HG02981 (cell line): ENCODE measurements around the gene EXOC4.

Experiments used
- ATAC-seq: cut with Tn5 transposase; IDR thresholded peaks from one replicate; pipeline ENCODE4 v1.9.1; 2021; ENCODE audit warnings: mild to moderate bottlenecking, moderate library complexity; ENCODE audit not compliant: unreplicated experiment

EXOC4 gene

DNA sequence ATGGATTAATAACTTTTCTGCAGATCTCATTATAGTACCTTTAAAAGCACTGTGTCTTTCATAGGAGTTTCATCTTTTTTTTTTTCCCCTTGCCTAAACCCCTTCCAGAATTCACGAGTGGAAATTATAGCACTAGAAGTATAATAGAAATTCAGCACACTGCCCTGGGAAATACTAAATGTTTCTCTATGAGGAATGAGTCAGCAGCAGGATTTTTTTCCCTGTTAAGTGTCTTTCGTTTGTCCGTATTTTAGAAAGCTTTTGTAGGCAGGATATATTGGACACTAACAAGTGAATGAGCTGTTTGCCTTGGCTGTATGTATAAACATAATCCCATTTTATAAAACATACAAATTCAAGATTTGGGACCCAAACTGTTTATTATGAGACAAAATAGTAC, 105.8 kb downstream of the EXOC4 start:
- ATAC-seq: no peak

DNA sequence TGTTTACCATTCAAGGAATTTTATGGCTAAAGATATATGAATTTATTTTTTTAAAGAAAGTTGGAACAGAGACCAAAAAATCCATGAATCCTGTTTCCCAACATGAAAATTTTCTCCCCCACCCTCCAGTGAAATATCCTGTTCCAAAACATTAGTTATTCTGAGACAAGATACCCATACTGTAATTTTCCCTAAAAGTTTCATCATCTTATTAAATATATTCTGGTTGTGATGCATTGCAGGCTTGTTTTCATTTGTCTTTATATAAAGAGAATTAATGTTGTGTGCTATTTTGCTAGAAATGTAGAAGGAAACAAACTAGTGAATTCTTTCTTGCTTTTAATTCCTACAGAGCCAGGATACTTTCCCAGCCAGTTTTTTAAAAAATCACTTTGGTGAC, 106.6 kb downstream of the EXOC4 start:
- ATAC-seq: no peak

DNA sequence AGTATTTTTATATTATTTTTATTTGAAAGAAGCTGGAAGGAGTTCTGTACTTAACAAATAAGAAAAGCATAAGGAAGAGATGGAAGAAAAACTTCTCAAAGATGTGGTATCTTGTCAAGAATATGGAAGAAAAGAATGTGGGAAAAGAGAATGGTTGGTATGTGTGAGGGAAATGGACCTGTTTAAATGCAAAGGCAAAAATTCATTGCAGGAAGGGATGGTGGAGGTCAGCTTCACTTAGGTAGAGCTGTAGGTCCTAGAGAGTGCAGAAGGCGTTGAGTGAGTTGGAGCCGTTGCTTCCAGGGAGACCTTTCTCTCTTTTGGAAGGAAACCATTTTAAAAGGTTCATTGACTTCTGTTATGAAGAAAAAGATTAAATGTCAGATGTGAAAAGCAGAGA, 107.3 kb downstream of the EXOC4 start:
- no peak for ATAC-seq

GRCh38 chr7:133361806-133362205, 108.9 kb downstream of the EXOC4 start:
- no peak for ATAC-seq

DNA sequence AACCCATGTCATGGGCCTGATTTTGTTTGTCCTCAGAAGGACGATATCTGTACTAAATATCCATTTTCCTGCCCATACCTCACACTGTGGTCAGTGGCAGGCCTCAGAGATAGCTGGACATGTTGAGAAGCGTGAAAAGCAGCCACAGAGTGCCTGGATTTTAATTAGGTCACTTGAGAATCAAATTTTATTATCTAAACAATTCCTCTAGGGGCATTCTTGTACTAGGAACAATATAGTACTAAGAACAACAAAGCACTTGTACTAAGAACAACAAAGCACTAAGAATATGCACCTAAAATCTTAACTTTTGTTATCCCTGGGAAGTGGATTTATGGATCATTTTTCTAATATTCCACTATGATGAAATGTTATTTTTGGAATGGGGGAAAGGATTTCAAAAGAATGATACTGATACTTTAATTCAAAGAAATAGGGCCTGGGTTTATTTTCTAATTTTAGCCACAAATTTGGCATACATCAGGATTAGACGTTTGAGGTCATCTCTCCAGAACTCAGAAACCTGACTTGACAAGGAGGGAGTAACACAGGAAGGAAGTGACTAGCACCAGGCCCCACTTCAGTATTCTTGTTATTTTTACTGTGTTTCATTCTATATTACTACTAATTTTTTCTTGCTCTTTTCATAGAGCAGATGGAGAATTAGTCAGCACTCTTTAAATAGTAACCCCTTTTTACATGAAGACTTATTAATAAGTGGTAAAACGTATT, 112.2 kb downstream of the EXOC4 start:
- no peak for ATAC-seq

- ATAC-seq: no peak
These were observed 113.0 kb downstream of the EXOC4 start for GRCh38 chr7:133365917-133366316.

GRCh38 chr7:133367561-133367960, 114.7 kb downstream of the EXOC4 start:
- no peak for ATAC-seq

GRCh38 chr7:133369130-133369529, 116.3 kb downstream of the EXOC4 start:
- ATAC-seq: no peak

GRCh38 chr7:133371616-133372015, 118.7 kb downstream of the EXOC4 start:
- ATAC-seq: no peak

DNA sequence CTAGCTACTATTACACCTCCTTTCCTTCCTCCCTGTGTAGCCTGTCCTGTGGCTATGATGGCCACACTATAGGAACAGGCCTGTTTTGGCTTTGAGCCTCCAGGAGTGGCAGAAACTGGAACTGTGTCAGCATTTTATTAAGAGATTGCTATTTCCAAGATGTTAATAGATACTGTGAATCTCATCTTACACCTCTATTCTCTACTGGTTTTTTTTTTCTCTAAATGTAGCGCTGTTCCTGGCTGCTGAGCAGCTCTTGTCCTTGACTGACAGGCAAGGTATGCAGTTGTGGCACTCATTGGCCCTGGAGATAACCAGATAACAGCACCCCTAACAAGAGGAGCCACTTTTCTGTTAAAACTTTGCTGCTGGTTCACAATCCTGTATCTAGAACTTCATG, 119.5 kb downstream of the EXOC4 start:
- ATAC-seq: no peak

DNA sequence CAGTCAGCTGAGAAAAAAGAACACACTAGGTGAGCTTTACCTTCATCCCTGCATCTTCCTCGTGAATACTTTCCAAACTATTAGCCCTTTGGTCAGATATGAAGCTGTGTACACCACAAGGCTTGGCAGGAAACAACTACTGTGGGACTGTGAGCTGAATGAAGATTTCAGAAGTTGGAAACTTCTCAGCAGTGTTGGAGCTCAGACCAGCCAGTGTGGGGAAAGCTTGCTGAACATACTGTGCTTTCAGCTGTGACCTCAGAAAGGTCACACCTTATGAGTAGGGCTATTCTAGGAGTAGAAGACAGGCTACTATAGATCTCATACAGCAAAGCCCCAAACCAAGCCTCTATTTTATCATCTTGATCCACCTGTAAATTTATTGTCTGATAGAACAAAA, 123.6 kb downstream of the EXOC4 start:
- no peak for ATAC-seq

GRCh38 chr7:133381965-133382364, 129.1 kb downstream of the EXOC4 start:
- no peak for ATAC-seq

DNA sequence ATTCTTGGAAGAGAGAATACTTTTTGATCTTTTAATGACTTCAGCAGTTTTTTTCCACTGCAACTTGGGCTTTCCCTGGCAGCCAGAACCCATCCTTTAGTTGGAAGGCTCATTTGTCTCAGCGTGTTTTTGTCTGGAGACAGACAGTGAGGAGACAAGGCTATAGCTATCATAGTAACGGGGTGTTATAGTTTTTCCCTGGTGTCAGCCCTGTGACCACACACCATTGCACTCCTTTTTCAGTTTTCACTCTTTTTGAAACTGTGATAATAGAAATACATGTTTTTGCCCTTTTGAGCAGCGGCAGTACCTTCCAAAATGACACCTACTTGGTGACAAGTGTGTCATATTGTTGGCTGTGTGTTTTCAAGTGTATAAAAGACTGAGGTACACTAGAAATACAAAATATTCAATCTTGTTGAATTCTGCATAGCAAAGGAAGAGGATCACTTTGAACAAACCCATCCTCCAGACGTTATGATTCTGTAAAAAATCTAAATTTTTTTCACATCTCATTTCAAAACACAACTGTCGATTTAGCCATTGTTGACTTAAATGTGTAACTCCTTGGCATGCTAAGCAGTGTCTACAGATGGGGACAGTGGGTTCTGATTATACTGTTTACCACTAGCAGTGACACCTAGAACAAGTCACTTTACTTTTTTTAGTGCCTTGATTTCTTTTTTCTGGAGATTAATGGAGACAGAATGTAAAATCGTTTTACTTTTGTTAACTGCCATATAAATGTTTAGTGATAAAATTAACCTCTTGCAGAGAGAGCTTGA, 130.1 kb downstream of the EXOC4 start:
- ATAC-seq: no peak

DNA sequence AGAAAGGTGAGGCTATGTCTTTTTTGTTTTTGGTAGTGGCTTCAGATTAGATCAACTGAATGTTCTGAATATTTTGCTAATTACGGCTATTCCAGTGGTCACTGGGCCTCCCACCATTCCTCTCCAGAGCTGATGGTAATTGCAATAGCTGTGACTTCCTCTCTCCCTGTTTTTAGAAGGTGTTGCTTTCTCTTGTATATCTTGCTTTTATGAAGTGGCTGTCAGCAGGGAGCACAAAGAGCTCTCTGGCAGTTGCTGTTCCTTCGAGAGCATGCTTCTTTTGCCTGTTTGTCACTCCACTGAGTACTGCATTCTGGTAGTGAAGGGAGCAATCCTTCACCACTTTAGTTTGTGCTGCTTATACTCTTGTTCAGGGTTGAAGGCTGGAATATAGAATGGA, 133.3 kb downstream of the EXOC4 start:
- ATAC-seq: no peak

GRCh38 chr7:133389727-133390126, 136.8 kb downstream of the EXOC4 start:
- ATAC-seq: no peak

DNA sequence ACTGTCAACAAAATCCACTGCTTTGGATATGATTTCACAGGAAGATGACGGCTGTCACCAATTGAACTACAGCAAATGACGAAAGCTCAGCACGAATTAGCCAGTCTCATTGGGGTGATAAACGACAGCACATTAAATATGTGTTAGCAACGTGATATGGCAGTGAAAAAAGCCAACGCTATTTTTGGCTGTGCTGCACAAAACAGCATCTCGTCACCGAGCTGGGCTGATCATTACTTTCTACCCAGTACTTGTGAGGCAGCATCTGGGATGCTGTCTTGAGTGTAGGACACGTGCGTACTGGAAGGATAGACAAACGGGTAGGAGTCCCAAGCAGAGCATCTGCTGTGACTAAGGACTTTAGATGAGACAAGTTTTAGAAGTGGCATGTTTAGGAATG, 138.3 kb downstream of the EXOC4 start:
- no peak for ATAC-seq

DNA sequence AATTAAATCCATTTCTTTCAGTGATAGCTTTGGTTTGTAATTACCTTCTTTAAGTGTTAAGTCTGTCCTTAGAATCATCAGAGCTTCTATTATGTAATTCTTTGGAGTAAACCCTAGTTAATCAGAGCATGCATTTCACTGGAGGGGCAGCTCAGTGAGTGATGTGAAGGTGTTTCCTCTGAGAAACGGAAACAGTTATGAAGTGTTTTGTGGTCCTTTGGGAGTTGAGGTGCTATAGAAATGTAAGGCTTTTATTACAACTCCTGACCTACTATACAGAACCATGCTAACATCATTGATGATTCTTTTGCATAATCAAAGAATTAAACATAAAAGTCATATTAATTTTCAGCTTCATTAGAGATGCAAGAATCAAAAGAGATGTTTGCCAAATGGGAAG, 141.5 kb downstream of the EXOC4 start:
- ATAC-seq: no peak

GRCh38 chr7:133395551-133395950, 142.7 kb downstream of the EXOC4 start:
- no peak for ATAC-seq

DNA sequence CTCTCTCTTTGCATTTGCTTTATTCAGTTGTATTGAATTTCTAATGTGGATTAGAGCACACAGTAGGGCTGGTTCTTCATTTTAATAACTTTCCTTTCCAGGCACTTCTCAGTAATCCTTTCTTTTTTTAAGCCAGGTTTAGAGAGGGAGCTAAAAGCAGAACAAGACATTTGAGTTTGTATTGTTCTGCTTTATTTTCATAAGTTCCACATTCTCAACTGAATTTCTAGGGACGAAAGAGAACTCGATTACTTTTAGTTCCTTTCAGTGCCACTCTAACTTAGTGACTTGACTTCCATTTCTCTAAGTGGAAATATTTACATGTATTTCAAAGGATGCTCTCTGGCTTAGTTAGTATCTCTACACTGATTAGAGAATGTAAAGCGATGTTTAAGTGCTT, 145.6 kb downstream of the EXOC4 start:
- no peak for ATAC-seq

DNA sequence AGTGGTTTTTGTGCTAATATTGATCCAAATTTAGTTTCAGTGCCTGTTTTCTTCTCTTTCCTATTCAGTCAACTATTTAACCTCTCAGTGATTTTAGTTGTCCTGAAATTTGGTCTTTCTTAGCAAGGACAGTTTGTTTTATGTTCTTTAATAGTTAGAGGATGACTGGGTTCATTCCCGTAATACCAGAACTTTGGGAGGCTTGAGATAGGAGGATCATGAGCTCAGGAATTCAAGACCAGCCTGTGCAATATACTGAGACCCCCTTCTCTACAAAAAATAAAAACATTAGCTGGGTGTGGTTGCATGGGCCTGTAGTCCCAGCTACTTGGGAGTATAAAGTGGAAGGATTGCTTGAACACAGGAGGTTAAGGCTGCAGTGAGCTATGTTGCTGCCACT, 148.3 kb downstream of the EXOC4 start:
- no peak for ATAC-seq

DNA sequence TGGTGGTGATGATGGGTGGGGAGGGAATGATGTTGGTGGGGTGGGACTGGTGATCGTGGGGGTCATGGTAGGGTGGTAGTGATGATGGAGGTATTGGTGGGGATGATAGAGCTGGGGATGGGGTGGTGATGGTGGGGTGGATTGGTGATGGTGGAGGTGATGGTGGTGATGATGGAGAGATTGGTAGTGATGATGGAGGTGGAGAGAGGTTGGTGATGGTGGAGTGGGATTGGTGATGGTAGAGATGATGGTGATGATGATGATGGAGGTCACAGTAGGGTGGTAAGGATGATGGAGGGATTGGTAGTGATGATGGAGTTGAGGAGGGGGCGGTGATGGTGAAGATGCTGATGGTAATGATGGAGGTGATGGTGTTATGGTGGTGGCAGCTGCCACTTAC, 155.3 kb downstream of the EXOC4 start:
- no peak for ATAC-seq

GRCh38 chr7:133409421-133409820, 156.5 kb downstream of the EXOC4 start:
- no peak for ATAC-seq

DNA sequence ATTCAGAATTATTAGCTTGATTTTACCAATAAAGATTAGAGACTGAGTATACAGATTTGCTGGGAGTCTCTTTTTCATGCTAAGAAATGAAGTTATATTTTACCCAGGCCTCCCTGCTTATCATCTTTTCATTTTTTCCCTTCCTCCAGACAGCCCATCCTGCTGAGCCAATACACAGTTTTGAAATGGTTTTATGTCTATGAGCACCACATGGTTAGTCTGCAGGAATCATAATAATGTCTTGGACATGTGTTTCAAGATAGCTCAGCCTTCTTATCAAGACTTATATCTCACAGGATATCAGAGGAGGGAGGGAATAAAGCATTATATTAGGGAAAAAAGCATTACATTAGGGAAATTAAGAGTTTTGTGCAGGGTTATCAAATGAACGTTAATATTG, 157.1 kb downstream of the EXOC4 start:
- no peak for ATAC-seq
